SK-N-SH (cell line): Measurements from ENCODE around the gene DLGAP3. TPM values are rescaled to one million over a fixed set of nuclear protein-coding genes. Genes with fewer than 3 reads are reported as not detected.
"Not testable (repeated sequence)": the region's sequence is repeated elsewhere in the genome, so short reads cannot be mapped to it uniquely, and the experiment has no call there.

ENCODE experiments used
- CTCF ChIA-PET: fragments of 300-600, 350-600 bp; formaldehyde crosslinking; extraction: SDS; loops from one replicate; lab custom pipeline; 2021; lab: Yijun Ruan, JAX
- POLR2A ChIA-PET: fragments of 350-600 bp; sonication (Branson Sonifier 250); formaldehyde crosslinking; extraction: SDS; loops from one replicate; lab custom pipeline; 2020; ENCODE audit warnings: antibody characterized with exemption, inconsistent platforms; lab: Yijun Ruan, JAX
- DNase-seq: peaks from one replicate; pipeline ENCODE4 v3.0.0; 2012
- H2AFZ ChIP-seq: fragments of 200-600 bp; sonication (generic); 2 replicates; pipeline ENCODE4 v1.8.1; 2016; ENCODE audit warnings: antibody characterized with exemption, mild to moderate bottlenecking, low read depth
- H3F3A ChIP-seq: fragments of 200-600 bp; sonication (generic); replicated peaks from 2 replicates; pipeline ENCODE3; 2016; ENCODE audit warnings: antibody characterized with exemption, mild to moderate bottlenecking; ENCODE audit not compliant: insufficient read depth
- H3K27ac ChIP-seq, 2 experiments: fragments of 200-500 bp in 1 of 2; fragments of 200-600 bp in 1 of 2; sonication (Bioruptor generic) in 1 of 2; sonication (generic), shearing (Covaris generic) in 1 of 2; 2 replicates each; pipeline versions ENCODE4 v1.5.1 to v1.6.1; 2014 to 2016; ENCODE audit warnings: low read depth in 2 of 2, inconsistent platforms in 1 of 2, low read length in 1 of 2, mild to moderate bottlenecking in 1 of 2, mixed read lengths in 1 of 2
- H3K27me3 ChIP-seq: fragments of 200-600 bp; sonication (generic), shearing (Covaris generic); 2 replicates; pipeline ENCODE4 v1.6.1; 2016; ENCODE audit warnings: mixed run types; ENCODE audit not compliant: insufficient read depth
- H3K36me3 ChIP-seq, 2 experiments: fragments of 200-500 bp in 1 of 2; fragments of 200-600 bp in 1 of 2; sonication (Bioruptor generic) in 1 of 2; sonication (generic) in 1 of 2; replicated peaks in 1 of 2; 2 replicates each; pipeline versions ENCODE3 to v1.5.1; 2014 to 2016; ENCODE audit warnings: low read length in 1 of 2, mild to moderate bottlenecking in 1 of 2; ENCODE audit not compliant: insufficient read depth in 2 of 2, control insufficient read depth in 1 of 2
- H3K4me1 ChIP-seq, 2 experiments: fragments of 200-500 bp in 1 of 2; fragments of 200-600 bp in 1 of 2; sonication (Bioruptor generic) in 1 of 2; sonication (generic), shearing (Covaris generic) in 1 of 2; 2 replicates each; pipeline versions ENCODE4 v1.5.1 to v1.6.1; 2014 to 2016; ENCODE audit warnings: low read depth in 1 of 2, low read length in 1 of 2, mixed run types in 1 of 2; ENCODE audit not compliant: insufficient read depth in 2 of 2, control insufficient read depth in 1 of 2
- H3K4me2 ChIP-seq: fragments of 200-600 bp; sonication (generic), shearing (Covaris generic); 2 replicates; pipeline ENCODE4 v1.6.1; 2017; ENCODE audit warnings: mixed run types
- H3K4me3 ChIP-seq, 2 experiments: fragments of 200-500 bp in 1 of 2; fragments of 200-600 bp in 1 of 2; sonication (Bioruptor generic) in 1 of 2; sonication (generic), shearing (Covaris generic) in 1 of 2; 2 replicates each; pipeline versions ENCODE4 v1.5.1 to v1.8.1; 2014 to 2016; ENCODE audit warnings: low read depth in 2 of 2, inconsistent platforms in 1 of 2, low read length in 1 of 2, mild to moderate bottlenecking in 1 of 2, mixed read lengths in 1 of 2, moderate library complexity in 1 of 2
- H3K79me2 ChIP-seq: fragments of 200-600 bp; sonication (generic); 2 replicates; pipeline ENCODE4 v1.8.1; 2017; ENCODE audit warnings: mild to moderate bottlenecking; ENCODE audit not compliant: insufficient read depth
- H3K9ac ChIP-seq: fragments of 200-600 bp; sonication (generic); 2 replicates; pipeline ENCODE4 v1.6.1; 2017; ENCODE audit warnings: mixed run types
- H3K9me2 ChIP-seq: fragments of 200-600 bp; sonication (generic); 2 replicates; pipeline ENCODE4 v1.6.1; 2017; ENCODE audit warnings: mixed run types
- H3K9me3 ChIP-seq: fragments of 200-600 bp; sonication (generic); 2 replicates; pipeline ENCODE4 v1.6.1; 2017; ENCODE audit warnings: mixed run types, mild to moderate bottlenecking, moderate library complexity
- H4K20me1 ChIP-seq: fragments of 200-600 bp; sonication (generic); 2 replicates; pipeline ENCODE4 v1.6.1; 2017; ENCODE audit warnings: mild to moderate bottlenecking, mixed run types; ENCODE audit not compliant: insufficient read depth
- CHD2 ChIP-seq: fragments of 150-350 bp; IDR thresholded peaks from 2 replicates; pipeline ENCODE4 v1.6.1; 2018; ENCODE audit warnings: low read length; ENCODE audit not compliant: partially characterized antibody
- ELF1 ChIP-seq: IDR thresholded peaks from 2 replicates; pipeline ENCODE4 v1.4.0; 2012
- EP300 ChIP-seq, 2 experiments: IDR thresholded peaks; 2 replicates each; pipeline versions ENCODE4 v1.4.0 to v1.6.1; 2012; ENCODE audit warnings: borderline replicate concordance in 1 of 2, low read depth in 1 of 2, low read length in 1 of 2
- EZH2phosphoT487 ChIP-seq: fragments of 200-600 bp; sonication (generic); IDR thresholded peaks from 2 replicates; pipeline ENCODE4 v1.6.1; 2017; ENCODE audit warnings: low read depth, mixed run types, mild to moderate bottlenecking, antibody characterized with exemption, moderate library complexity, borderline replicate concordance
- FOXM1 ChIP-seq: IDR thresholded peaks from 2 replicates; pipeline ENCODE4 v1.4.0; 2012; ENCODE audit warnings: low read depth, mild to moderate bottlenecking
- GATA2 ChIP-seq: sonication (generic); formaldehyde crosslinking; IDR thresholded peaks from 2 replicates; pipeline ENCODE4 v1.5.0; 2020; ENCODE audit warnings: mild to moderate bottlenecking, missing genetic modification reagents
- MEF2A ChIP-seq: IDR thresholded peaks from 2 replicates; pipeline ENCODE4 v1.4.0; 2012; ENCODE audit warnings: low read depth, borderline replicate concordance
- MXI1 ChIP-seq: IDR thresholded peaks from 2 replicates; pipeline ENCODE4 v1.6.1; 2012; ENCODE audit warnings: mild to moderate bottlenecking, low read depth, low read length, improper control_type of control experiment
- NFIC ChIP-seq: IDR thresholded peaks from 2 replicates; pipeline ENCODE4 v1.4.0; 2012; ENCODE audit warnings: borderline replicate concordance
- RAD21 ChIP-seq: IDR thresholded peaks from 2 replicates; pipeline ENCODE4 v1.6.1; 2012; ENCODE audit warnings: mild to moderate bottlenecking, low read length
- RCOR1 ChIP-seq: fragments of 150-350 bp; IDR thresholded peaks from 2 replicates; pipeline ENCODE4 v1.6.1; 2017; ENCODE audit warnings: antibody characterized with exemption, low read length
- RXRA ChIP-seq: IDR thresholded peaks from 2 replicates; pipeline ENCODE4 v1.4.0; 2012; ENCODE audit warnings: low read depth, mild to moderate bottlenecking, borderline replicate concordance
- TEAD4 ChIP-seq: IDR thresholded peaks from 2 replicates; pipeline ENCODE4 v1.4.0; 2012; ENCODE audit warnings: mild to moderate bottlenecking, borderline replicate concordance; ENCODE audit not compliant: insufficient read depth
- WGBS: methylation state at CpG from one replicate; pipeline ENCODE4 v1.1.6; 2017; ENCODE audit warnings: low lambda C conversion rate; 5-methylcytosine and 5-hydroxymethylcytosine counted together
- polyA plus RNA-seq, 3 experiments: library from polyadenylated mRNA; depleted of rRNA; stranded (reverse); fragments of >200 nt; gene quantifications; 2 replicates each; pipeline ENCODE4 v1.2.3, GENCODE V29; 2012
- TF ChIP-seq, protein P1 (sequence below): IDR thresholded peaks from 2 replicates; pipeline ENCODE4 v1.6.1; 2012; ENCODE audit warnings: mild to moderate bottlenecking, low read depth, low read length, moderate library complexity
- TF ChIP-seq, protein P2 (sequence below): IDR thresholded peaks from 2 replicates; pipeline ENCODE4 v1.4.0; 2012; ENCODE audit warnings: low read depth, borderline replicate concordance
- TF ChIP-seq, protein P3 (sequence below): IDR thresholded peaks from 2 replicates; pipeline ENCODE4 v1.4.0; 2012; ENCODE audit warnings: low read depth

DLGAP3 gene
- polyA plus RNA-seq, 1 of the 3 experiments (the other 2 are of a cell fraction): 0.15 TPM

DNA sequence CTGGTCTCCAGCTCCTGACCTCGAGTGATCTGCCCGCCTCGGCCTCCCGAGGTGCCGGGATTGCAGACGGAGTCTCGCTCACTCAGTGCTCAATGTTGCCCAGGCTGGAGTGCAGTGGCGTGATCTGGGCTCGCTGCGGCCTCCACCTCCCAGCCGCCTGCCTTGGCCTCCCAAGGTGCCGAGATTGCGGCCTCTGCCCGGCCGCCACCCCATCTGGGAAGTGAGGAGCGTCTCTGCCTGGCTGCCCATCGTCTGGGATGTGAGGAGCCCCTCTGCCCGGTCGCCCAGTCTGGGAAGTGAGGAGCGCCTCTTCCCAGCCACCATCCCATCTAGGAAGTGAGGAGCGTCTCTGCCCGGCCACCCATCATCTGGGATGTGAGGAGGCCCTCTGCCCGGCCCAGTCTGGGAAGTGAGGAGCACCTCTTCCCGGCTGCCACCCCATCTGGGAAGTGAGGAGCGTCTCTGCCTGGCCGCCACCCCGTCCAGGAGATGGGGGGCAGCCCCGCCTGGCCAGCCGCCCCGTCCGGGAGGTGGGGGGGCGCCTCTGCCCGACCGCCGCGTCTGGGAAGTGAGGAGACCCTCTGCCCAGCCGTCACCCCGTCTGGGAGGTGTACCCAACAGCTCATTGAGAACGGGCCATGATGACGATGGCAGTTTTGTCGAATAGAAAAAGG, 18.3 kb upstream of the DLGAP3 start:
- H3K36me3 ChIP-seq, H3K4me3 ChIP-seq, H3K9me3 ChIP-seq, H3F3A ChIP-seq, H3K4me2 ChIP-seq, H3K9me2 ChIP-seq, H3K9ac ChIP-seq, H3K27me3 ChIP-seq, DNase-seq, H2AFZ ChIP-seq, POLR2A ChIA-PET, CTCF ChIA-PET, H3K27ac ChIP-seq, H4K20me1 ChIP-seq, H3K79me2 ChIP-seq, H3K4me1 ChIP-seq: not testable (repeated sequence)
- 66% methylated on average over 4 of the region's 41 CpGs for WGBS

DNA sequence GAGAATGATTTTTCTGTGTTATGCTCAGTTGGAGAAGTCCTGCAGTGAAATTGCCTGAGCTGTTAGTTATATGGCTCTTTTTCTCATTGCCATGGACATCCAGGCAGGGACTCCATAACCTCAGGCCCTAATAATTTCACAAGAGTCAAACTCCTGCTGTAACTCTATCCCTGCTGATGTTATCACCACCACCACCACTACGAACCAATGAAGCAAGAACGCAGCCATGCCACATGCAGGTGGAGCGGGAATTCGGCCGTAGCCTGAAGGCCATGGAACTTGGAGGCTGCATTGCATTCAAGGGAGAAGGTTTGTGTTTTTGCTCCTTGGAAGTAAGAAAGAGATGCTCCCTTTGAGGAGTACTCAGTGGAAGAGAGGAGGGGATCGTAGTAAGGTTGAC, 16.8 kb upstream of the DLGAP3 start:
- no peaks in the 10 kb centered on the region for H3K9me2 ChIP-seq
- H4K20me1 ChIP-seq: no peaks in the 10 kb centered on the region
- H3K79me2 ChIP-seq: no peaks in the 10 kb centered on the region
- H3K9me3 ChIP-seq: no peaks in the 10 kb centered on the region
- WGBS: 61% methylated on average over 6 of the region's 6 CpGs
- H3K9ac ChIP-seq: no peak overlapping the region
- POLR2A ChIA-PET: no interaction called here
- TF ChIP-seq NFIC: no peak
- TF ChIP-seq TEAD4: no peak
- TF ChIP-seq ELF1: no peak
- no peak for TF ChIP-seq MXI1
- TF ChIP-seq EP300 (IDR thresholded peaks at IDR 0.05; ENCODE audit: borderline replicate concordance in 1 of 2, low read depth in 1 of 2, low read length in 1 of 2): no peak
- no peak for TF ChIP-seq RXRA
- no peak for TF ChIP-seq RAD21
- no peak for TF ChIP-seq RCOR1
- TF ChIP-seq EZH2phosphoT487: no peak
- TF ChIP-seq MEF2A: no peak
- TF ChIP-seq, protein P1, sequence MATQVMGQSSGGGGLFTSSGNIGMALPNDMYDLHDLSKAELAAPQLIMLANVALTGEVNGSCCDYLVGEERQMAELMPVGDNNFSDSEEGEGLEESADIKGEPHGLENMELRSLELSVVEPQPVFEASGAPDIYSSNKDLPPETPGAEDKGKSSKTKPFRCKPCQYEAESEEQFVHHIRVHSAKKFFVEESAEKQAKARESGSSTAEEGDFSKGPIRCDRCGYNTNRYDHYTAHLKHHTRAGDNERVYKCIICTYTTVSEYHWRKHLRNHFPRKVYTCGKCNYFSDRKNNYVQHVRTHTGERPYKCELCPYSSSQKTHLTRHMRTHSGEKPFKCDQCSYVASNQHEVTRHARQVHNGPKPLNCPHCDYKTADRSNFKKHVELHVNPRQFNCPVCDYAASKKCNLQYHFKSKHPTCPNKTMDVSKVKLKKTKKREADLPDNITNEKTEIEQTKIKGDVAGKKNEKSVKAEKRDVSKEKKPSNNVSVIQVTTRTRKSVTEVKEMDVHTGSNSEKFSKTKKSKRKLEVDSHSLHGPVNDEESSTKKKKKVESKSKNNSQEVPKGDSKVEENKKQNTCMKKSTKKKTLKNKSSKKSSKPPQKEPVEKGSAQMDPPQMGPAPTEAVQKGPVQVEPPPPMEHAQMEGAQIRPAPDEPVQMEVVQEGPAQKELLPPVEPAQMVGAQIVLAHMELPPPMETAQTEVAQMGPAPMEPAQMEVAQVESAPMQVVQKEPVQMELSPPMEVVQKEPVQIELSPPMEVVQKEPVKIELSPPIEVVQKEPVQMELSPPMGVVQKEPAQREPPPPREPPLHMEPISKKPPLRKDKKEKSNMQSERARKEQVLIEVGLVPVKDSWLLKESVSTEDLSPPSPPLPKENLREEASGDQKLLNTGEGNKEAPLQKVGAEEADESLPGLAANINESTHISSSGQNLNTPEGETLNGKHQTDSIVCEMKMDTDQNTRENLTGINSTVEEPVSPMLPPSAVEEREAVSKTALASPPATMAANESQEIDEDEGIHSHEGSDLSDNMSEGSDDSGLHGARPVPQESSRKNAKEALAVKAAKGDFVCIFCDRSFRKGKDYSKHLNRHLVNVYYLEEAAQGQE: no peak
- no peak for TF ChIP-seq CHD2
- TF ChIP-seq, protein P2, sequence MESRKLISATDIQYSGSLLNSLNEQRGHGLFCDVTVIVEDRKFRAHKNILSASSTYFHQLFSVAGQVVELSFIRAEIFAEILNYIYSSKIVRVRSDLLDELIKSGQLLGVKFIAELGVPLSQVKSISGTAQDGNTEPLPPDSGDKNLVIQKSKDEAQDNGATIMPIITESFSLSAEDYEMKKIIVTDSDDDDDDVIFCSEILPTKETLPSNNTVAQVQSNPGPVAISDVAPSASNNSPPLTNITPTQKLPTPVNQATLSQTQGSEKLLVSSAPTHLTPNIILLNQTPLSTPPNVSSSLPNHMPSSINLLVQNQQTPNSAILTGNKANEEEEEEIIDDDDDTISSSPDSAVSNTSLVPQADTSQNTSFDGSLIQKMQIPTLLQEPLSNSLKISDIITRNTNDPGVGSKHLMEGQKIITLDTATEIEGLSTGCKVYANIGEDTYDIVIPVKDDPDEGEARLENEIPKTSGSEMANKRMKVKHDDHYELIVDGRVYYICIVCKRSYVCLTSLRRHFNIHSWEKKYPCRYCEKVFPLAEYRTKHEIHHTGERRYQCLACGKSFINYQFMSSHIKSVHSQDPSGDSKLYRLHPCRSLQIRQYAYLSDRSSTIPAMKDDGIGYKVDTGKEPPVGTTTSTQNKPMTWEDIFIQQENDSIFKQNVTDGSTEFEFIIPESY: no peak
- no peak for TF ChIP-seq GATA2
- TF ChIP-seq FOXM1: no peak
- TF ChIP-seq, protein P3, sequence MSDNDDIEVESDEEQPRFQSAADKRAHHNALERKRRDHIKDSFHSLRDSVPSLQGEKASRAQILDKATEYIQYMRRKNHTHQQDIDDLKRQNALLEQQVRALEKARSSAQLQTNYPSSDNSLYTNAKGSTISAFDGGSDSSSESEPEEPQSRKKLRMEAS: no peak
- no peaks in the 10 kb centered on the region for H3K36me3 ChIP-seq
- H3F3A ChIP-seq: no peaks in the 10 kb centered on the region
- CTCF ChIA-PET: no interaction called here
- H3K27ac ChIP-seq: no peak overlapping the region
- no peak for DNase-seq
- H3K4me2 ChIP-seq: no peak overlapping the region
- no peaks in the 10 kb centered on the region; the same call in 1 of the 2 replicates for H3K27me3 ChIP-seq
- H2AFZ ChIP-seq: no peak overlapping the region
- no peak overlapping the region for H3K4me3 ChIP-seq
- no peaks in the 10 kb centered on the region for H3K4me1 ChIP-seq

DNA sequence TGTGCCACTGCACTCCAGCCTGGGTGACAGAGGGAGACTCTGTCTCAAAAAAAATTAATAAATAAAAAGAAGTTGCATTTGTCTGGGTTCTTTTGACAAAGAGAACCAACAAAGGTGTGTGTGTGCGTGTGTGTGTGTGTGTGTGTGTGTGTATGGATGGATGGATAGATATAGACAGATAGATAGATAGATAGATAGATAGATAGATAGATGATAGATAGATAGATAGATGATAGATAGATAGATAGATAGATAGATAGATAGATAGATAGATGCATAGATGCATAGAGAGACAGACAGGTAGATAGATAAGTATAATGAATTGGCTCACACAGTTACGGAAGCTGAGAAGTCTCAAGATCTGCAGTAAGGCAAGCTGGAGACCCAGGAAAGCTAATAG, 12.3 kb upstream of the DLGAP3 start:
- H3K4me2 ChIP-seq, CTCF ChIA-PET, POLR2A ChIA-PET, H2AFZ ChIP-seq, H3K9ac ChIP-seq, H3K27ac ChIP-seq, DNase-seq, H3K9me2 ChIP-seq, H3K4me3 ChIP-seq, H3K9me3 ChIP-seq, H4K20me1 ChIP-seq, H3K36me3 ChIP-seq, H3K4me1 ChIP-seq, H3K27me3 ChIP-seq, H3K79me2 ChIP-seq, H3F3A ChIP-seq: not testable (repeated sequence)
- WGBS: 71% methylated on average over 2 of the region's 2 CpGs
